Measurements from ENCODE around the gene RASSF6. TPM values are rescaled to one million over a fixed set of nuclear protein-coding genes. Genes with fewer than 3 reads are reported as not detected.

The RASSF6 gene
- total RNA-seq, 4 donors from 2014 or later, result 6.0 to 15.6 (median 13.5) TPM

DNA sequence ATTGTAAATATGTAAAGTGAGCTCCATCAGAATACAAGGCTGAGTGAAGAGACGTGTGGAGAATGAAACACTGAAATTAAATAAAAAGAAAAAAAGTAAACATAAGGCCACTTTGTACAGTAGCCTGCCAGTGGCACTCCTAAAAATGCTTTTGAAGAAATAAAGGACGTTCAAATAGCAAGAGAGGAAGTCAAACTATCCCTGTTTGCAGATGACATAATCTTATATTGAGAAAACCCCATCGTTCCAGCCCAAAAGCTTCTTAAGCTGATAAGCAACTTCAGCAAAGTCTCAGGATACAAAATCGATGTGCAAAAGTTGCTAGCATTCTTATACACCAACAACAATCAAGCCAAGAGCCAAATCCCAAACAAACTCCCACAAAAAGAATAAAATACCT is 24.2 kb downstream of the RASSF6 start:
- Histone ChIP-seq H3K4me1 (peaks cover 6% of the 10 kb centered on the region), H3K27ac (no peak overlapping the region)
- WGBS, result 42% methylated on average over 4 of the region's 4 CpGs

DNA sequence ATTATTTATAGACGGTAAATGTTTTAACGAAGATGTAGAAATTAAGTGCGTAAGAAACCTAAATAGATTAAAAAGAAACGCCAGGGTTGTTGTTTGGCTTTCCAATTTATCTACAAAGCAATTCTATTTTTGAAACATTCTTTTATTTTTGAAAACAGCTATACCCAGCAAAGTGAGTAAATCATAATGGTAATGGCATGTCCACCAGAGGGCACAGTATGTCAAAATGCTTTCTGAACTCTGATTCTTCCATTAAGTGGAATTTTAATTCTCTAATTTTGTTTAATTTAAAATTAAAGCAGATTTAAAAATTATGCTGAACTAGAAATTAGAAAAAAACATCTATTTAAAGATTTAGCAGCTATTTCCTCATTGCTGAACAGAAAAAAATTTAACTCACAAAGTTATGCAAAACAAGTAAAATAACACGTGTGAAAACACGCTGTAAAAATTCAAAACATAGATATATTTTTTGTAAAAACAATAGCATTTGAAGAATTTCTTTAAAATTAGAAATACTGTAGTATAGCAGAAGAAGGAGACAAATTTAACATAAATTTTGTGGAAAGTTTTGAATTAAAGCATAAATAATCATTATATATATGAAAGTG is 26.5 kb downstream of the RASSF6 start:
- no peaks in the 10 kb centered on the region for H3K9me3 ChIP-seq
- no peaks in the 10 kb centered on the region for H3K36me3 ChIP-seq
- 81% methylated on average over 6 of the region's 6 CpGs for WGBS
- H3K27ac ChIP-seq, result no peak overlapping the region
- no peak for DNase-seq (ENCODE audit: low spot score in 2 of 2)
- peaks cover 23% of the 10 kb centered on the region for H3K4me1 ChIP-seq
- no peak overlapping the region for H3K4me3 ChIP-seq
- TF ChIP-seq, protein P1, sequence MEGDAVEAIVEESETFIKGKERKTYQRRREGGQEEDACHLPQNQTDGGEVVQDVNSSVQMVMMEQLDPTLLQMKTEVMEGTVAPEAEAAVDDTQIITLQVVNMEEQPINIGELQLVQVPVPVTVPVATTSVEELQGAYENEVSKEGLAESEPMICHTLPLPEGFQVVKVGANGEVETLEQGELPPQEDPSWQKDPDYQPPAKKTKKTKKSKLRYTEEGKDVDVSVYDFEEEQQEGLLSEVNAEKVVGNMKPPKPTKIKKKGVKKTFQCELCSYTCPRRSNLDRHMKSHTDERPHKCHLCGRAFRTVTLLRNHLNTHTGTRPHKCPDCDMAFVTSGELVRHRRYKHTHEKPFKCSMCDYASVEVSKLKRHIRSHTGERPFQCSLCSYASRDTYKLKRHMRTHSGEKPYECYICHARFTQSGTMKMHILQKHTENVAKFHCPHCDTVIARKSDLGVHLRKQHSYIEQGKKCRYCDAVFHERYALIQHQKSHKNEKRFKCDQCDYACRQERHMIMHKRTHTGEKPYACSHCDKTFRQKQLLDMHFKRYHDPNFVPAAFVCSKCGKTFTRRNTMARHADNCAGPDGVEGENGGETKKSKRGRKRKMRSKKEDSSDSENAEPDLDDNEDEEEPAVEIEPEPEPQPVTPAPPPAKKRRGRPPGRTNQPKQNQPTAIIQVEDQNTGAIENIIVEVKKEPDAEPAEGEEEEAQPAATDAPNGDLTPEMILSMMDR (IDR thresholded peaks at IDR 0.05), result peak; percentile 30 to 35
- no peak for TF ChIP-seq POLR2A (IDR thresholded peaks at IDR 0.05)
- no peaks in the 10 kb centered on the region for H3K27me3 ChIP-seq

More for the DNA sequence above, 24.2 kb downstream of the RASSF6 start:
- no peaks in the 10 kb centered on the region for H3K27me3 ChIP-seq
- no peaks in the 10 kb centered on the region for H3K36me3 ChIP-seq
- H3K9me3 ChIP-seq, result no peaks in the 10 kb centered on the region
- H3K4me3 ChIP-seq, result no peak overlapping the region
- no peak for DNase-seq (ENCODE audit: low spot score in 2 of 2)
- TF ChIP-seq POLR2AphosphoS5 (IDR thresholded peaks at IDR 0.05), result no peak
- no peak for TF ChIP-seq POLR2A (IDR thresholded peaks at IDR 0.05)
- TF ChIP-seq, protein P1 (IDR thresholded peaks at IDR 0.05), result no peak
- no peak for TF ChIP-seq EP300 (IDR thresholded peaks at IDR 0.05)

DNA sequence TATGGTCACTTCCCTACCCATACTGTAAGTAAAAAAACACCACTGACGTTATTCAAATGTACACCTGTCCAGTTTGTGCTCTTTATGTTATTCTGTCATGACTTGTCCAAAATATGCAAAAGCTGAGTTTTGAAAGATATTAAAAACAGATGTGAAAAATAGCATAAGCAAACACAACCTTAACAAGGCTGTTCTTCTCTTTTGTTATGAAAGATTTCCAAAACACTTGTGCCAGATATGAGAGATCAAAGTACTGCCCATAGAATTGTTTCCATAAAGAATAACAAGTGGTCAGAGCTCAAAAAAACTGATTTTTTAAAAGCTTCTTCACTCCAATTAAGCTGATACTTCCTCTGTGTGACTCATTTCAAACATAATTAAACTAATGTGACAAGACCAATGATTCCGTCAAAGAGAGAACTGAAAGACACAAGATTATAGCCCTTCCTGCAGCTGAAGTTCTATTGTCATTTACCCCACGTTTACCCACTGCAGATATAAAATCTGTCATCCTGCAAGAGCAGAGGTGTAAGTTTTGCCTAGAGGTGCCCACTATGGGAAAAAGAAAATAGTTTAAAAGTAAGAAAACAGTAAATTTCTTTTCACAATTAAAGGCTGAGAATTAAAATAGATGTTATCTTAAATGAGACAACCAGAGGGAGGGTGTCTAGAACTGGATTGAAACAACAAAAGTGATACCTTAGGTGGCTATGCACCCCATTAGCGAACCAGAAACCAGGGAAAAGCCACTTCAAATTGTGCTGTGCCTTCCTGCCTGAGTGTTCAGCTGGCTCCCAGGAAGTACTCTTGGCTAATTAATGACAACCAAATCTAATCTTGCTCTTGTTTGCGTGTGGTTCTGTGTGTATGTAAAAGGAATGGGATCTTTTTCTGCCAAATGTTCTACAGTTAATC is 30.1 kb downstream of the RASSF6 start:
- WGBS, result 29% methylated on average over 5 of the region's 5 CpGs
- TF ChIP-seq POLR2AphosphoS5 (IDR thresholded peaks at IDR 0.05), result no peak
- TF ChIP-seq, protein P1 (IDR thresholded peaks at IDR 0.05), result no peak
- no peak for TF ChIP-seq POLR2A (IDR thresholded peaks at IDR 0.05)
- TF ChIP-seq EP300 (IDR thresholded peaks at IDR 0.05), result no peak
- peaks cover 23% of the 10 kb centered on the region for H3K4me1 ChIP-seq
- no peak overlapping the region for H3K4me3 ChIP-seq
- no peaks in the 10 kb centered on the region for H3K36me3 ChIP-seq
- H3K27ac ChIP-seq, result peak overlapping the region; percentile 41
- no peaks in the 10 kb centered on the region for H3K9me3 ChIP-seq
- no peaks in the 10 kb centered on the region for H3K27me3 ChIP-seq
- no peak for DNase-seq (ENCODE audit: low spot score in 2 of 2)

DNA sequence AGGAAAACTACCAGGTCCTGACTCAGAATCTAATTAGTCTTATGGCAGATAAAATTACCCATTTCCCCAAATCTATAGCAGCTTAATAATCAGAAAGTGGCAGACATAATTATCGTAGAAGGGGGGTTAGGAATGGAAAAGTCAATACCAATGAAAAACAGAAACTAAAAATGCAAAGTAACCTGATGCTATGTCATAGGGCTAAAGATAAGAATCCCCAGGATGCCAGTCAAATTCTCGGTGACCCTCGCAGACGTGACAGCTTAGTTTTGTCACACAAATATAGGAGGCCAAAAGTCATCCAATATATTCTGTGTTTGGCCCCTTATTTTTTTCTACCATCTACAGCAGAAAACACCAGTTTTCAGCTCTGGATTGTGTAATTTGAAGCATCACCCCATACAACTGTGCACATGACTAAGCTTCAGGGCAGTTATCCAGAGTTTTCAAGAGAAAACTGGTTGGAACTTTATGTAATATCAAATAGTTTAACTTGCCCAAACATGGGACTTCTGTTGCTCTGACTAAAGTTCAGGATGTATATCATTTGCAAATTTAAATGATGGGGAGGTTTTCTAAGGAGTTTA is 30.9 kb downstream of the RASSF6 start:
- peaks cover 26% of the 10 kb centered on the region for H3K4me1 ChIP-seq
- H3K36me3 ChIP-seq, result no peaks in the 10 kb centered on the region
- DNase-seq (ENCODE audit: low spot score in 2 of 2), result no peak
- 72% methylated on average over 4 of the region's 4 CpGs for WGBS
- TF ChIP-seq POLR2A (IDR thresholded peaks at IDR 0.05), result no peak
- TF ChIP-seq, protein P1 (IDR thresholded peaks at IDR 0.05), result no peak
- TF ChIP-seq POLR2AphosphoS5 (IDR thresholded peaks at IDR 0.05), result no peak
- no peak for TF ChIP-seq EP300 (IDR thresholded peaks at IDR 0.05)
- H3K4me3 ChIP-seq, result no peak overlapping the region
- H3K27ac ChIP-seq, result peak overlapping the region; percentile 43
- H3K9me3 ChIP-seq, result no peaks in the 10 kb centered on the region
- H3K27me3 ChIP-seq, result no peaks in the 10 kb centered on the region

DNA sequence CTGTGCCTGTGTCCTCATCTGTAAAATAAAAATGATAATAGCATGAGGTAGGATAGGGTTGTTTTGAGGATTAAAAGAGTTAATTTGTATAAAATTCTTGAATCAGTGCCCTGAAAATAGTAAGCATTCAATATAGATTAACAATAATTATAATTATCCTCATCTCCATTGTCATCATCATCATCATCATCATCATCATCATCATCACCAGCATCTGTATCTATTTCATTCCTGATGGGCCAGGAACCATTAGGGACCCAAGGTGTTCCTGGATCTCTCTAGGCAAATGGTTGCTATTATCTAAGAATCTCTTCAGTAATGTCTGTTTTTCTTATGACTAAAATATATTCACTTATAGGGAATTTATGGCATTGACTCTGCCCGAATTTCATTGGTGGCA is 31.6 kb downstream of the RASSF6 start:
- Histone ChIP-seq H3K27me3 (no peaks in the 10 kb centered on the region), H3K4me1 (peaks cover 32% of the 10 kb centered on the region), H3K4me3 (no peak overlapping the region), H3K36me3 (no peaks in the 10 kb centered on the region), H3K9me3 (no peaks in the 10 kb centered on the region), H3K27ac (no peak overlapping the region)
- 72% methylated on average over 1 of the region's 1 CpG for WGBS
- no peak for TF ChIP-seq EP300 (IDR thresholded peaks at IDR 0.05)
- TF ChIP-seq, protein P1 (IDR thresholded peaks at IDR 0.05), result no peak
- TF ChIP-seq POLR2A (IDR thresholded peaks at IDR 0.05), result no peak
- TF ChIP-seq POLR2AphosphoS5 (IDR thresholded peaks at IDR 0.05), result no peak
- no peak for DNase-seq (ENCODE audit: low spot score in 2 of 2)
